Progenitor cell of endocrine pancreas (in vitro differentiated cells): ENCODE data around the gene GPR176. TPM values are rescaled to one million over a fixed set of nuclear protein-coding genes. Genes with fewer than 3 reads are reported as not detected.

Experiments
- DNase-seq: peaks from one replicate; pipeline ENCODE4 v3.0.0; 2021; ENCODE audit warnings: low spot score; ENCODE audit not compliant: unreplicated experiment
- H3K27ac Mint-ChIP-seq: 2 replicates; pipeline ENCODE4 v1.8.0; 2021; ENCODE audit warnings: mild to moderate bottlenecking, moderate library complexity, mixed read lengths
- H3K27me3 Mint-ChIP-seq: 2 replicates; pipeline ENCODE4 v1.8.0; 2021; ENCODE audit warnings: mixed read lengths
- H3K36me3 Mint-ChIP-seq: 2 replicates; pipeline ENCODE4 v1.8.0; 2022; ENCODE audit warnings: mixed read lengths; ENCODE audit not compliant: insufficient read depth
- H3K4me1 Mint-ChIP-seq: 2 replicates; pipeline ENCODE4 v1.8.0; 2021; ENCODE audit warnings: low read depth, mixed read lengths
- H3K4me3 Mint-ChIP-seq: 2 replicates; pipeline ENCODE4 v1.8.0; 2021; ENCODE audit warnings: low read depth, mild to moderate bottlenecking, moderate library complexity, mixed read lengths
- H3K9me3 Mint-ChIP-seq: 2 replicates; pipeline ENCODE4 v1.8.0; 2021; ENCODE audit warnings: low read depth, mixed read lengths
- CTCF ChIP-seq: fragments of 200-600 bp; sonication (generic); IDR thresholded peaks from one replicate; pipeline ENCODE4 v1.5.0; 2021; ENCODE audit warnings: antibody characterized with exemption, mild to moderate bottlenecking; ENCODE audit not compliant: unreplicated experiment
- total RNA-seq: library from RNA; stranded (reverse); gene quantifications from 2 replicates; pipeline ENCODE4 v1.2.1, GENCODE V29; 2021

The GPR176 gene
- total RNA-seq, 1 donor from 2014 or later: 1.0 TPM

GRCh38 chr15:39846108-39846507 lies 74.0 kb downstream of the GPR176 start:
- no peak for TF ChIP-seq CTCF
- DNase-seq: no peak
- Mint-ChIP-seq H3K36me3 (no peaks in the 10 kb centered on the region), H3K27ac (no peak overlapping the region), H3K9me3 (no peaks in the 10 kb centered on the region), H3K27me3 (peaks cover 4% of the 10 kb centered on the region), H3K4me3 (no peak overlapping the region), H3K4me1 (peaks cover 5% of the 10 kb centered on the region)

GRCh38 chr15:39845582-39845981 lies 74.5 kb downstream of the GPR176 start:
- Mint-ChIP-seq H3K36me3 (no peaks in the 10 kb centered on the region), H3K27me3 (peaks cover 4% of the 10 kb centered on the region), H3K4me1 (peaks cover 5% of the 10 kb centered on the region), H3K9me3 (no peaks in the 10 kb centered on the region), H3K27ac (no peak overlapping the region), H3K4me3 (no peak overlapping the region)
- TF ChIP-seq CTCF: no peak
- DNase-seq: no peak

DNA sequence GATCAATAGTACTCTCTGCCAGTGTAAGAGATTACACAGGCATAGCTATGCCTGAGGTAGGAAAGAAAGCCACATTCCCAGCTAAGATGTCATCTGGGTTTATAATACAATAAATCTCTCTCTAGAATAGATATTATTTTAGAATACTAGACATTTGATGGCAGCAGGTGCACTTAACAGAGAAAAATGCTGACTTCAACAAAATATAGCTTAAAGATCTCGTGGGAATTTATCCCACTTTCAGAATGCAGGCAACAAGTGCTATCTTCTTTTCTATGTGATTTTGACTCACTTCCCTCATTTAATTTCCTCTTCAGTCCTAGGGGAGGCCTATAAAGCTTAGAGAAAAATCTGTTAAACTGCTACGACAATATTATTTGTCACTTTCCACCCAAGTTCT lies 76.5 kb downstream of the GPR176 start:
- Mint-ChIP-seq H3K4me1 (peaks cover 5% of the 10 kb centered on the region), H3K27me3 (peaks cover 4% of the 10 kb centered on the region), H3K9me3 (no peaks in the 10 kb centered on the region), H3K36me3 (no peaks in the 10 kb centered on the region), H3K4me3 (no peak overlapping the region), H3K27ac (no peak overlapping the region)
- TF ChIP-seq CTCF: no peak
- DNase-seq: no peak

DNA sequence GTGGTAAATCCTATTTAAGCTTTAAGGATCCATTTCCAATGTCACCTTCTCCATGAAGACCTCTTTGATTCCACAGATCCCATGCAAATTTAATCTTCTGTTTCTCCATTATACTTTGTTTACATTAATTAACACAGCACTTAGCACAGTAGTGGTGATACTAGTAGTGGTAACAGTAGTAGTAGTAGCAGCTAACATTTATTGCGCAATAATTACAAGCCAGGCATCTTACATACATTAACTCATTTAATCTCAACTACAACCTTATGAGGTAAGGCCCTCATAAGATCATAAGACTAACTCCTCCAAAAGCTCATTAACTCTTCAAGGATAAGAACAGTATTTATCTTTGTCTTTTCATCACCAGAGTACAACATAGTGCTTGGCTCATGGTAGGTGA lies 82.6 kb downstream of the GPR176 start:
- no peaks in the 10 kb centered on the region for H3K9me3 Mint-ChIP-seq
- DNase-seq: no peak
- H3K27ac Mint-ChIP-seq: no peak overlapping the region

GRCh38 chr15:39835550-39835949 lies 84.5 kb downstream of the GPR176 start:
- H3K36me3 Mint-ChIP-seq: no peaks in the 10 kb centered on the region
- H3K9me3 Mint-ChIP-seq: no peaks in the 10 kb centered on the region
- no peaks in the 10 kb centered on the region for H3K4me1 Mint-ChIP-seq
- no peak for DNase-seq
- TF ChIP-seq CTCF: no peak
- H3K4me3 Mint-ChIP-seq: no peak overlapping the region
- H3K27me3 Mint-ChIP-seq: peaks cover 6% of the 10 kb centered on the region
- no peak overlapping the region for H3K27ac Mint-ChIP-seq

More for the DNA sequence above, 82.6 kb downstream of the GPR176 start:
- H3K4me3 Mint-ChIP-seq: no peak overlapping the region
- H3K36me3 Mint-ChIP-seq: no peaks in the 10 kb centered on the region
- H3K4me1 Mint-ChIP-seq: no peaks in the 10 kb centered on the region
- TF ChIP-seq CTCF: no peak
- H3K27me3 Mint-ChIP-seq: no peaks in the 10 kb centered on the region
